H4 (cell line): Measurements from ENCODE around the gene TERB1. TPM values are rescaled to one million over a fixed set of nuclear protein-coding genes. Genes with fewer than 3 reads are reported as not detected.

Experiments
- total RNA-seq: library from RNA; depleted of rRNA; stranded (reverse); fragments of >200 nt; shearing (Covaris generic); gene quantifications from 2 replicates; pipeline ENCODE4 v1.2.3, GENCODE V29; 2014; rRNA removed

TERB1 gene
- total RNA-seq, 1 experiment from 2014 or later: 0.27 TPM

Other genes with a start within 250 kb of the TERB1 start
- 158 and 163 TPM in 2 replicates for gene CKLF, start 249.0 kb downstream of the TERB1 start, total RNA-seq
- 0.85 and 1.1 TPM in 2 replicates for gene CMTM1, start 235.1 kb downstream of the TERB1 start, total RNA-seq
- not detected in 2 replicates for gene CMTM2, start 222.1 kb downstream of the TERB1 start, total RNA-seq
- 20.0 and 29.8 TPM in 2 replicates for gene CMTM3, start 196.9 kb downstream of the TERB1 start, total RNA-seq
- 22.7 and 23.4 TPM in 2 replicates for gene CMTM4, start 104.8 kb downstream of the TERB1 start, total RNA-seq
- 47.7 and 52.8 TPM in 2 replicates for gene DYNC1LI2, start 50.0 kb downstream of the TERB1 start, total RNA-seq
- 132 and 142 TPM in 2 replicates for gene NAE1, start 29.4 kb upstream of the TERB1 start, total RNA-seq
- gene CA7, start 42.8 kb upstream of the TERB1 start, total RNA-seq: not detected in 2 replicates
- gene PDP2, start 78.9 kb upstream of the TERB1 start, total RNA-seq: 9.8 and 20.3 TPM in 2 replicates
- not detected in 2 replicates for gene CDH16, start 117.3 kb upstream of the TERB1 start, total RNA-seq
- gene RRAD, start 124.0 kb upstream of the TERB1 start, total RNA-seq: 0.12 TPM in 1 of 2 replicates, not detected in the other
- 207 and 213 TPM in 2 replicates for gene CIAO2B, start 132.8 kb upstream of the TERB1 start, total RNA-seq
- 13.8 and 15.6 TPM in 2 replicates for gene CES2, start 133.9 kb upstream of the TERB1 start, total RNA-seq
- 0.68 and 1.2 TPM in 2 replicates for gene CES3, start 159.7 kb upstream of the TERB1 start, total RNA-seq
- gene CES4A, start 187.0 kb upstream of the TERB1 start, total RNA-seq: not detected in 2 replicates
- 68.0 and 81.0 TPM in 2 replicates for gene CBFB, start 227.6 kb upstream of the TERB1 start, total RNA-seq